PC-3 (cell line): ENCODE measurements around the gene RPLP1. TPM values are rescaled to one million over a fixed set of nuclear protein-coding genes. Genes with fewer than 3 reads are reported as not detected.

Source experiments
- ATAC-seq: fragments of 200-7000 bp; cut with Tn5 transposase; 2 replicates; pipeline ENCODE4 v1.9.1; 2020; ENCODE audit warnings: mild to moderate bottlenecking, moderate library complexity
- BruUV-seq: library from RNA; stranded (reverse); fragments of 400-500 nt; replicated peaks from 2 replicates; lab custom pipeline; 2021; lab: Mats Ljungman, UMichigan
- CTCF ChIA-PET: fragments of 300-600 bp; sonication (Branson Sonifier 250); formaldehyde crosslinking; loops from one replicate; lab custom pipeline; 2022; ENCODE audit warnings: antibody characterized with exemption; lab: Charles Lee
- POLR2A ChIA-PET: fragments of 300-600 bp; sonication (Branson Sonifier 250); formaldehyde crosslinking; loops from one replicate; lab custom pipeline; 2022; ENCODE audit warnings: antibody characterized with exemption; ENCODE audit not compliant: unreplicated experiment; lab: Charles Lee
- DNase-seq: peaks from one replicate; pipeline ENCODE4 v3.0.0-alpha.2; 2015
- H2AFZ ChIP-seq: fragments of 300-600 bp; sonication (generic); 2 replicates; pipeline ENCODE4 v1.6.0; 2016; ENCODE audit warnings: antibody characterized with exemption, low read length
- H3F3A ChIP-seq: fragments of 300-600 bp; sonication (generic); one replicate; pipeline ENCODE4 v1.6.0; 2017; ENCODE audit warnings: antibody characterized with exemption, low read length, control low read depth, mild to moderate bottlenecking; ENCODE audit not compliant: unreplicated experiment
- H3K27ac ChIP-seq: fragments of 300-600 bp; sonication (generic); 2 replicates; pipeline ENCODE4 v1.5.1; 2016; ENCODE audit warnings: mild to moderate bottlenecking, low read length
- H3K27me3 ChIP-seq: fragments of 300-600 bp; sonication (generic); 2 replicates; pipeline ENCODE4 v1.6.1; 2016; ENCODE audit warnings: low read length, mixed read lengths
- H3K36me3 ChIP-seq: fragments of 300-600 bp; sonication (generic); 2 replicates; pipeline ENCODE4 v1.6.1; 2016; ENCODE audit warnings: low read depth, mixed run types, low read length, mixed read lengths
- H3K4me1 ChIP-seq: fragments of 300-600 bp; sonication (generic); 2 replicates; pipeline ENCODE4 v1.5.1; 2016; ENCODE audit warnings: low read length; ENCODE audit not compliant: insufficient read depth
- H3K4me2 ChIP-seq: fragments of 300-600 bp; sonication (generic); 2 replicates; pipeline ENCODE4 v1.6.0; 2016; ENCODE audit warnings: low read length
- H3K4me3 ChIP-seq: fragments of 300-600 bp; sonication (generic); 2 replicates; pipeline ENCODE4 v1.5.1; 2016; ENCODE audit warnings: mild to moderate bottlenecking, low read length, mixed read lengths
- H3K79me2 ChIP-seq: fragments of 300-600 bp; sonication (generic); 2 replicates; pipeline ENCODE4 v1.6.1; 2017; ENCODE audit warnings: low read length, mixed read lengths
- H3K9ac ChIP-seq: fragments of 300-600 bp; sonication (generic); 2 replicates; pipeline ENCODE4 v1.6.0; 2016; ENCODE audit warnings: mild to moderate bottlenecking, low read length
- H3K9me2 ChIP-seq: fragments of 300-600 bp; sonication (generic); replicated peaks from 2 replicates; pipeline ENCODE4 v1.6.1; 2016; ENCODE audit warnings: mixed run types, low read length, mixed read lengths
- H3K9me3 ChIP-seq: fragments of 300-600 bp; sonication (generic); 2 replicates; pipeline ENCODE4 v1.6.1; 2016; ENCODE audit warnings: low read length, mixed read lengths
- H4K20me1 ChIP-seq: fragments of 300-600 bp; sonication (generic); 2 replicates; pipeline ENCODE4 v1.6.1; 2016; ENCODE audit warnings: low read length, mixed read lengths
- EZH2 ChIP-seq: fragments of 300-600 bp; sonication (generic); IDR thresholded peaks from one replicate; pipeline ENCODE4 v1.6.1; 2017; ENCODE audit warnings: antibody characterized with exemption, mild to moderate bottlenecking, low read length; ENCODE audit not compliant: unreplicated experiment
- EZH2phosphoT487 ChIP-seq: fragments of 300-600 bp; sonication (generic); IDR thresholded peaks from 2 replicates; pipeline ENCODE4 v1.6.1; 2018; ENCODE audit warnings: mild to moderate bottlenecking, antibody characterized with exemption, low read length, borderline replicate concordance
- intact Hi-C: fragments of 100-400 bp; cut with micrococcal nuclease; formaldehyde crosslinking; loops from 2 replicates; pipeline ENCODE4 v1.9.0; 2023
- total RNA-seq: library from RNA; depleted of rRNA; stranded (reverse); fragments of >200 nt; gene quantifications from 2 replicates; pipeline ENCODE4 v1.2.3, GENCODE V29; 2014
- TF ChIP-seq, protein P1 (sequence below): fragments of 300-600 bp; sonication (generic); conservative IDR thresholded peaks from 2 replicates; pipeline ENCODE4 v1.5.1; 2017; ENCODE audit warnings: antibody characterized with exemption, low read depth, mild to moderate bottlenecking, low read length

RPLP1 gene
- total RNA-seq, 1 experiment from 2014 or later: 253 TPM

DNA sequence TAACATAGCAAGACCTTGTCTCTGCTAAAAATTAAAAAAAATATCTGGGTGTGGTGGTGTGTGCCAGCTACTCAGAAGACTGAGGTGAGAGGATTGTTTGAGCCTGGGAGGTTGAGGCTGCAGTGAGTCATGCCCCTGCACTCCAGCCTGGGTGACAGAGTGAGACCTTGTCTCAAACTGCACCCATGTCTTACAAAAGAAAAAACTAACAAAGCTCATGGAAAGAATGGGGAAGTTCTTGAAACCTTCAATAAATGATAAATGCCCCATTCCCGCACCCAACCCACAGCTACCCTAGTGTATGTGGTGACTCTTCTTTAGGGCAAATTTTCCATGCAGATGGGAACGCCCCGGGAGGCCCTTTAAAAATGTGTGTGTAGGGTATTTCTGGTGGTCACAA is 28.3 kb downstream of the RPLP1 start:
- H3K9ac ChIP-seq: no peak overlapping the region

DNA sequence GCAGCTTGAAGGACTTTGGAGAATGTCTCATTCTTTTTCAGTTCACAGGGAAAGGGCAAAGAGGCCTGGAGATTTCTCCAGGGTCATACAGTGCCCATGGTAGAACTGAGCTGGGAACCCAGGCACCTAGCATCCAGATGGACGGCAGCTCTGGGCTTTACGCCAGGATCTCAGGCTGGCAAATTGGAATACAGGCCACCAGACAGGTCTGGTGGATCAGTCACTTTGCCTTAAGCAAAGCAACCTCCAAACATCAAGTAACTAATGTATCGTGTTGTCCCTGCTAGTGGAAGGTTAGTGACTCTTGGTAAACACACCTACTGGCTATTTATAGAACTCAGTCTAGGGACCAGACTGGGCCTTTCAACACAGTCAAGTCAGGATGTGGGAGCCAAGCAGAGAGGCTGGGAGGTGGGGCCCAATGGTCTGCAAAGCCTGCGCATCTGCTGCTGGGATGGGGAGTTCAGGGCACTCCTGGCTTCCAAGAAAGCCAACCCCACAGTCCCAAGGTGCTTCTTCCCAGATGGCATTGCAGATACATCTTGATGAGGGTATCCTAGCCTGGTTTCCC is 30.2 kb downstream of the RPLP1 start:
- Histone ChIP-seq H3K9me3 (no peaks in the 10 kb centered on the region), H3K79me2 (no peaks in the 10 kb centered on the region), H3K4me3 (no peak overlapping the region), H3K36me3 (no peaks in the 10 kb centered on the region), H4K20me1 (no peaks in the 10 kb centered on the region), H3F3A (no peaks in the 10 kb centered on the region), H2AFZ (no peak overlapping the region), H3K4me2 (no peak overlapping the region), H3K9me2 (no peaks in the 10 kb centered on the region), H3K9ac (no peak overlapping the region), H3K27ac (no peak overlapping the region), H3K27me3 (no peaks in the 10 kb centered on the region), H3K4me1 (0 out of 2 replicates have a peak, but pooled peaks cover 5% of the 10 kb centered on the region)
- intact Hi-C loops: no loop called here
- CTCF ChIA-PET: no interaction called here
- DNase-seq (peak; percentile 54), ATAC-seq (no peak)
- POLR2A ChIA-PET: no interaction called here
- TF ChIP-seq EZH2phosphoT487 (no peak), EZH2 (no peak)
- TF ChIP-seq, protein P1, sequence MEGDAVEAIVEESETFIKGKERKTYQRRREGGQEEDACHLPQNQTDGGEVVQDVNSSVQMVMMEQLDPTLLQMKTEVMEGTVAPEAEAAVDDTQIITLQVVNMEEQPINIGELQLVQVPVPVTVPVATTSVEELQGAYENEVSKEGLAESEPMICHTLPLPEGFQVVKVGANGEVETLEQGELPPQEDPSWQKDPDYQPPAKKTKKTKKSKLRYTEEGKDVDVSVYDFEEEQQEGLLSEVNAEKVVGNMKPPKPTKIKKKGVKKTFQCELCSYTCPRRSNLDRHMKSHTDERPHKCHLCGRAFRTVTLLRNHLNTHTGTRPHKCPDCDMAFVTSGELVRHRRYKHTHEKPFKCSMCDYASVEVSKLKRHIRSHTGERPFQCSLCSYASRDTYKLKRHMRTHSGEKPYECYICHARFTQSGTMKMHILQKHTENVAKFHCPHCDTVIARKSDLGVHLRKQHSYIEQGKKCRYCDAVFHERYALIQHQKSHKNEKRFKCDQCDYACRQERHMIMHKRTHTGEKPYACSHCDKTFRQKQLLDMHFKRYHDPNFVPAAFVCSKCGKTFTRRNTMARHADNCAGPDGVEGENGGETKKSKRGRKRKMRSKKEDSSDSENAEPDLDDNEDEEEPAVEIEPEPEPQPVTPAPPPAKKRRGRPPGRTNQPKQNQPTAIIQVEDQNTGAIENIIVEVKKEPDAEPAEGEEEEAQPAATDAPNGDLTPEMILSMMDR: no peak
- BruUV-seq: no TSS peak

More for the DNA sequence above, 28.3 kb downstream of the RPLP1 start:
- Histone ChIP-seq H3K4me1 (0 out of 2 replicates have a peak, but pooled peaks cover 5% of the 10 kb centered on the region), H3K9me3 (no peaks in the 10 kb centered on the region), H2AFZ (no peak overlapping the region), H3K79me2 (no peaks in the 10 kb centered on the region), H3F3A (no peaks in the 10 kb centered on the region), H3K27ac (no peak overlapping the region), H3K36me3 (no peaks in the 10 kb centered on the region), H3K4me2 (no peak overlapping the region), H3K4me3 (no peak overlapping the region), H4K20me1 (no peaks in the 10 kb centered on the region), H3K9me2 (no peaks in the 10 kb centered on the region), H3K27me3 (no peaks in the 10 kb centered on the region)
- ChIA-PET POLR2A (no interaction called here), CTCF (interaction anchor here (0.7 kb wide), 1 partner anchor 134 kb away, joined by 9 read pairs; no protein-coding TSS in a partner anchor)
- DNase-seq (peak; percentile 33), ATAC-seq (no peak)
- TF ChIP-seq, protein P1: no peak
- TF ChIP-seq EZH2 (no peak), EZH2phosphoT487 (no peak)
- BruUV-seq: no TSS peak
- intact Hi-C loops: no loop called here

DNA sequence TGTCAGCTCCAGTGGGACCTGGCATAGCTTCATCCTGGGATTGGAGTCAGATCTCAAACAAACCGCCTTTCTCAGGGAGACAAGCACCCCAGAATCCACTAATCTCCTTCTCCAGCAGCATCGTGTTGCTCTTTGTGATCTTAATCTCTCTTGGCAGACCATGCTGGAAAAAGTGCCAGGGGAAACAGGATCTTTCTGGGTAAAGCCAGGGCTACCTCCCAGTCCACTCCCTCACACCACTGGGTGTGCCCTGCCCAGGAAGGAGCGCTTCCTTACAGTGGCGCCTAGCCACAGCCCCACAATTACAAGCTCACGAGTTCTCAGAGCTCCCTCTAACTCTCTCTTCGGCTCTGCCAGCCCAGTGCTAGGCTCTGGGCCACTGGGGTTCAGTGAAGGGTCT is 32.2 kb downstream of the RPLP1 start:
- CTCF ChIA-PET: no interaction called here
- POLR2A ChIA-PET: no interaction called here
- no TSS peak for BruUV-seq
- Histone ChIP-seq H3K9ac (no peak overlapping the region), H3K9me3 (no peaks in the 10 kb centered on the region), H3K79me2 (no peaks in the 10 kb centered on the region), H3K4me1 (0 out of 2 replicates have a peak, but pooled peaks cover 5% of the 10 kb centered on the region), H3K9me2 (no peaks in the 10 kb centered on the region), H3F3A (no peaks in the 10 kb centered on the region), H3K36me3 (no peaks in the 10 kb centered on the region), H3K4me2 (no peak overlapping the region), H3K27ac (no peak overlapping the region), H3K27me3 (no peaks in the 10 kb centered on the region), H2AFZ (no peak overlapping the region), H3K4me3 (no peak overlapping the region), H4K20me1 (no peaks in the 10 kb centered on the region)
- ATAC-seq (peak; percentile 84), DNase-seq (peak; percentile 41)
- TF ChIP-seq EZH2 (no peak), EZH2phosphoT487 (no peak)
- TF ChIP-seq, protein P1: no peak
- intact Hi-C loops: no loop called here
